GM18867 (cell line): ENCODE results near the gene BABAM1.

Experiments
- ATAC-seq: cut with Tn5 transposase; IDR thresholded peaks from one replicate; pipeline ENCODE4 v1.9.1; 2021; ENCODE audit warnings: mild to moderate bottlenecking, moderate library complexity; ENCODE audit not compliant: unreplicated experiment

BABAM1 gene

GRCh38 chr19:17243211-17243829 is 23.9 kb upstream of the BABAM1 start:
- ATAC-seq, result no peak

DNA sequence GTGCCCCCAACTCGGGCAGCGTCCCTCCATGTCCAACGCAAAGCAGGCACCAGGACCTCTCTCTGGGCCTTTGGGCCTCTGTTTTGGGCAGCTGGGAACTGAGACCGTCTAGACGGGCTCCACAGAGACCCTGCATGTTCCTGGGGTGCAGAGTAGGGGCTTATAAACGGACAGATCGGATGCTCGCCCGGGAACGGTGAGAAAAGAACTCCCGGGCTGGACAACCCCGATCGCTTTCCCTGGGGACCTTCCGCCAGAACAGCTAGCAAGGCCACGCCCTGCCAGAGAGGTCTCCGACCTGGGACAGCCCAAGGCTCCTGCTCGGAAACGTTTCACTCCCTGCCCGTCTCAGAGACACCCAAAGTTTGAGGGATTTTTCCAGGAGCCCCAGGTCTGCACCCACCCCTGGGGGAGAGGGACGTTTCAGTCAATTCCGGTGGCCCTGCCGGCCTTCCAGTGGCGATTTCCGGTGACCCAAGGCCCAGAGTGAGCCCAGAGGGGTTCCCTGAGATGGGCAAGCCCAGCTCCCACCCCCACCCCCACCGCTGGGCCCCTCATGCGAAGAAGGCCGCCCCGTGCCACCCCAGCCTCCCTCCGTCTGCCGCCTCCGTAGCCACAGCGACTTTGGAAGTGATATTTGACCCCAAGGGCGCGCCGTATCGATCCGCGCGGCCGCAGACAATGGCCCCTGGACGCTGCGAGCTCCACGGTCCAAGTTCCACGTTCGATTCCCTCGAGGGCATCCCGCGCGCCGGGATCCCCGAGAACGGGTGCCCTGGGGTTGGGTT is 23.2 kb upstream of the BABAM1 start:
- ATAC-seq, result no peak

GRCh38 chr19:17244618-17245534 is 22.4 kb upstream of the BABAM1 start:
- ATAC-seq, result peak; percentile 6

DNA sequence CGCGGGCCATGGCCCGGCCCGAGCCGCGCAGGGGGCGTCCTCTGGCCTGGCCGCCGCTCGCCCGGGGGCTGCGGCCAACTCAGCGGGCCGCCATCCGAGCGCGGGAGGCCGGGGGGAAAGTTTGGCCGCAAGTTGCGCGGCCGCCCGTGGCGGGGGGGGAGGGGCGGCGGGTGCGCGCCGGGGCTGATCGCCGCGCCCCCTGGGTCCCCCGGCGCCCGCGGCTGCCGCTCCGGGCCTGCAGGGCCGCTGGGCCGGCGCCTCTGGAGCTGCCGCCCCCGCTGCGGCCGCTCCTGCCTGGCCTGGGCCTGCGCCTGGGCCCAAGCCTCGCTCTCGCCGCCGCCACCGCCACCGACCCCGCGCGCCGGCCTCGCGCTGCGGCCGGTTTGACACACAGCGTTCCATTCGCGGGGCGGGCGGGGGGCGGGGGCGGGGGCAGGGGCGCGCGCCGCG is 21.7 kb upstream of the BABAM1 start, which contains the start of gene NR2F6:
NR2F6 (minus strand) TSS at position 385 of the 450 bp plus-strand sequence. CDS start 699 bp downstream, outside the sequence.
- no peak for ATAC-seq

DNA sequence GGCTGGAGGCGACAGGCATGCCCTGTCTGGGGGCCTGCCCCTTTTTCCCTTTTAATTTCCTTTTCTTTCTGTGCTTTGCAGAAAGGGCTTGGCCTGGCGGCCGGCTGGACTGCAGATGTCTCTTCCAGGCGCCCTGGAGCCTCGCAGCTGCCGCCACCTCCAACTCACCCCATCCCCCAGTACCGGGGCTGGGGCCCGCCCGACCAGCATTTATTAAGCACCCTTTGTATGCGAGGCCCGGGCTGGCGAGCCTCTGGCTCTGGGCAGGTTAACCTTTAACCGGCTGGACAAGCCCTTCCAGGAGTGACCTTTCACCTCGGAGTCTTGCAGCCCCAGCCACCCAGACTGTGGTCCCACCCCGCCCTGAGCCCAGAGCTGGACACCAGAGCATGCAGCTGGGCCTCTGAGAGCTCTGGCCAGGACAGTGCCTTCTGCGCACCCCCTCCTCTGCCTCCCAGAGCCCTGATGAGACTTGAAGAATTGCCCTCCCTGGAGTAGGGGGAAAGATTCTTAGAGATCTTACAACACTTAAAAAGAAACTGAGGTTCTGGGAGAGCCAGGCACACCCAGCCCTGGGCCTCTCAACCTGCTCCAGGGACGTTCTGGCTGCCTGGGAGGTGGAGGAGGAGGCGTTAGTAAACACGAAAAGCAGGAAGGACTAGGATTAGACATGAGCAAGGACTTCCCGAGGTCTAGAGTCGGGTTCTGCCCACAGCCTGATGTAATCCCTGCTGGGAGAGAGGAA is 20.4 kb upstream of the BABAM1 start:
- ATAC-seq, result no peak

- no peak for ATAC-seq
Measured at GRCh38 chr19:17248011-17248776, 19.0 kb upstream of the BABAM1 start.

DNA sequence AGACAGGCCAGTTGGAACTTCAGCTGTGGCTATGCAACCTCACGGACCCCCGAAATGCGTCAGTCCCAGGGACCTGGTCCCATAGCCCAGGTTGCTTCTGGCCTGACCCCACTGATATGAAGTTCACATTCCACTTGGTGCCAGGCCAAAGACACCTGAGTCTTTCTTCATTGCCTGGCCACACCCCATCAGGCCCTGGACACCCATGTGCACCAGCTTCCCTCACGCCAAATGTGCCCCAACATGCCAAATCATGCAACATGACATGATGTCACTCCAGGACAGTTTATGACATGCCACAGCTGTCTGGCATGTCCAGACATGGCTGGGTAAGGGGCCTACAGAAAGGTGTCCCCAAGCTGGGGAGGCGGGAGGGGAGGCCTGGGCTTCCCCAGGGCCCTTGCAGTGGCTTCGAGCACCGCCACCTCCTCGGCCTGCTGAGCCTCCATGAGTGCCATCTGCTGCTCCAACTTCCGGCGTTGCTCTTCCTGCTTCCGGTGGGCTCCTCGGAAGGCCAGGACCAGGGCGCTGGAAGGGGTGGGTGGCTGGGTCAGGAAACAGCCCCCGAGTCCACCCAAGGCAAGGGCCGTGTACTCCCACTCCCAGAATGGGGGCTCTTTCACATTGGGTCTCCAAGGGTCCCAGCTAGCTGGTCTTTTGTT is 17.2 kb upstream of the BABAM1 start:
- no peak for ATAC-seq

DNA sequence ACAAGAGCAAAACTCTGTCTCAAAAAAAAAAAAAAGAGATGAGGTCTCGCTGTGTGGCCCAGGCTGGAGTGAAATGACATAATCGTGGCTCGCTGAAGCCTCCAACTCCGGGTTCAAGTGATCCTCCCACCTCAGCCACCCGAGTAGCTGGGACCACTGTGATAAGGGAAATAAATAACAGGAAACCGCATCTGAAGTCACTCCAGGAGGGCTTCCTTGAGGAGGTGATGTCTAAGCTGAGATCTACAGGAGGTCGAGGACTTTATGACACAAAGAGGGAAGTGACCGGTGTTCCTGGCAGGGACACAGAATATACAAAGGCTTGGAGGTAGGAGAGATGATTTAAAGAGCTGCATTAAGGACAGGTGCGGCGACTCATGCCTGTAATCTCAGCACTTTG is 12.6 kb upstream of the BABAM1 start:
- ATAC-seq, result no peak

DNA sequence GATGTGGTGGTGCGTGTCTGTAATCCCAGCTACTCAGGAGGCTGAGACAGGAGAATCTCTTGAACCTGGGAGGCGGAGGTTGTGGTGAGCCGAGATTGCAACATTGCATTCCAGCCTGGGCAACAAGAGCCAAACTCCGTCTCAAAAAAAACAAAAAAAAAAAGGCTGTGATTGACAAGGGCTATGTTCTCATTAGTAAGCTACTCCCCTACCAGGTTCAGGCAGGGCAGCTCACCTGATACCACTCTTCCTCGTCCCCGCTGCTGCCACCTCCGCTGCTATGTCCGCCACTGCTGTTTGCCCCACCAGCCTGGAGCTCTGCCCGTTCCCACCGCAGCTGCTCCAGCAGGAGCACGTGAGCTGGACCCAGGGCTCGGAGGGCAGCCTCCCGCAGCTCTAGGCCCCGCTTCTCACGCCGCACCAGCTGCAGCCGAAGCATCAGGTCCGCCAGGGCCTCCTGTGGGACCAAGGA is 12.1 kb upstream of the BABAM1 start:
- ATAC-seq, result no peak

DNA sequence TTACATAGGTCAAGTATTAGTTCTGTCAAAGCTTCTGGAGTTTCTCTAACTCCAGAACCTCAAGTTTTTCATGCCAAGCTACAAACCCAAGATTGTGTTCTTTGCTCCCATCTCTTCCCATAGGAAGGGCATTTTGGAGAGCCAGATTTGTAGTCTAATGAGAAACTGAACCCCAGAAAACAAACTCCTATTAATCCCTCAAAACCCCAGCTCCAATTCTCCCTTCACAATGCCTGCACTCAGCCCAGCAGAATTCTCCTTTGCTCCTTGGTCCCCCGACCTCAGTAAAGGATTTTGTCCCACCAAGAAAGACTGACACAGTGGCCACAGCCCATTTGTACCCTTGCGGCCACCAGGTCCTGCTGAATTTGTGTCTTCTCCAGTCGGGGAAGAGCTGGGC is 11.1 kb upstream of the BABAM1 start:
- ATAC-seq, result no peak

DNA sequence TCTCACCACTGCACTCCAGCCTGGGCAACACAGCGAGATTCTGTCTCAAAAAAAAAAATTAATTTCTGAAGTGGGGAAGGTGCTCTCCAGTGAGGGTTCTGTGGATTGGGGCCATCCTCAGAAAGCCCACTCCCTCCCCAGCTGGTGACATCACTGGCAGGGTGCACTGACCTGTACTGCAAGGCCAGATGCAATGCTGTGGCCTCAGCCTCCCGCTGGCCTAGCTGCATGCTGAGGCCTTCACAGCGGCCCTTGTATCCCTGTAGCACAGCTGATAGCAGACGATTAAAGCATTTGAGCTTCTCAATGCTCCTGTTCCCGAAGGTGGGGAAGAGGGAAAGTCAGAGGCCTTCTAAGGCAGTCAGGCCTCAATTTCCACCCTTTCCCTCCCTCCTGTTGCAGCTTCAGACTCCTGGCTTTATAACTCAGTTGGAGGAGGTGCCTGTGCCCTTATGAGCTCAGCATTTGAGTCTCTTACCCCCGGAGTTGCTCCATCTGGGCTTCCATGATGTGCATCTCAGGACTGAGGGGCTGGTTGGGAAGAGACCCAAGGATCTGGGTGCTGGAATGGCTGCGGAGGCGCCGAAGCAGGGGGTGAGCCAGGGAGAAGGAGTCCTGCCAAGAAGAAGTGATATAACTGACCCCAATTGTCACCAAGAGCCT is 8.0 kb upstream of the BABAM1 start:
- no peak for ATAC-seq

DNA sequence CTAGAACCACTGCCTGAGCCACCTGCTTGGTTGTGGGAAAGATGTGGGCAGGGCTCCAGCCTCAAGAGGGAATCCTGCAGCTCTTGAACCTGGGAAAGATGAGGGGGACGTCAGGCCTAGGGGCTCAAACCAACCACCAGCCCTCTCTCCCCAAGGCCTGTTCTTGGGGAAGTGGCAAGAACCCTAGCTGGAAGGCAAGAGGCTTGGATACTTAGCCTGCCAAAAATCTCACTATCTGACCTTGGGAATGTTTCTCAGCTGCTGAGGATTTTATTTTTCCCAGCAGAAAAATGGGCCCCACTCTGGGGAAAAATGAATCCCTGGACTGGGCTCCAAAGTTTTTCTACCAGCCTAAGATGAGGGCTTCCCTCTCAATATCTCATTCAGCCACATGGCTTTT is 7.3 kb upstream of the BABAM1 start:
- ATAC-seq, result no peak

DNA sequence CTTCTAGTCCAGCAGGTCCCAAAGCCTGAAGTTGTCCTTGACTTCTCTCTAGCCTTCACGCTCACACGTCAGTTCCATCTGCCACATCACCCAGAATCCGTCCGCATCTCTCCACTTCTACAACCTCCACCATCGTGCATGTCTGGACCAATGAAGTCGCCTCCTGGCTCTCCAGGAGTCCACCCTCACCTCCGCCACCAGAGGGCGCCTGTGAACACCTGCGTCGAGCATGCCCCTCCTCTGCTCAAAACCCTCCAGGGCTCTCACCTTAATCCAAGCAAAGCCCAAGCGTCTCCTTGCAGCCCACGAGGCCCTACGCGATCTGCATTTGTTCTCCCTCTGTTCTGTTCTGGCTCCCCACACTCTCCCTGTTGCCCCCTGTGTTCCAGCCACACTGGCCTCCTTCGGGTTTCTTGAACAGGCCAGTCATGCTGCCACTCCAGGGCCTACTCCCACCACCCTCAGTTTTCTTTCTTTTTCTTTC is 6.4 kb upstream of the BABAM1 start:
- peak; percentile 73 for ATAC-seq

DNA sequence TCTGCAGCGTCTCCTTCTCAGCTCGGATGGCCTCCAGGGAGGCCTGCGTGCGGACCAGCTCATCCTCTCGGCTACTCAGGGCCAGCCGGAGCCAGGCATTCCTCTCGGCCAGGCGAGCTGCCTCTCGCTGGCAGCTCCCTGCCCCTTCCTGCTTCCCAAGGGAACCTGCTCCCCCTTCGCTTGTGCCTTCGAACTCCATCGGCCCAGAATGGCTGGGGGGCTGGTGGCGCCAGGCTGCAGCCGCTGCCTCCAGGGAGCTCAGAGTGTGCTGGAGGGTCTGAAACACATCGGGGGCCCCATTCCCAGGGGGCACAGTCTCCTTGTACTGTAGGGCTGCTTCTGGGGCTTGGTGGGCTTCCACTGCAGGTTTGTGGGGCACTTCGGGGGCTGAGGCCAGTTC is 4.7 kb upstream of the BABAM1 start:
- ATAC-seq, result no peak

- ATAC-seq, result no peak
Measured at GRCh38 chr19:17263712-17264640, 3.3 kb upstream of the BABAM1 start.

DNA sequence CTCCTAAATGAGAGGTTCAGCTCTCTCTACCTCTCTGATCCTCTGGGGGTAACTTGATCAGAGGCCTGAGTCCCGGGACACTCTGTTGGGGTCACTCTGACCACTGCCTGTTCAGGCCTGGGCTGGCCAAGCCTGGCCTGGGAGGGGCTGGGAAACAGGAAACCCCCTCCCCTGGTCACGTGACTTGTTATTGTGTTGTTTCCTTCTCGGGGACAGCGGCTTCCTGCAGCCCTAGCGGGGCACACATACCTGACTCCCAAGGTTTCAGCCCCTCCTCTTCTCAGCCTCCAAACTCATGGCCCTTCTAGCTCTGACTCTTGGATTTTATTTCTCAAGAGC is 2.6 kb upstream of the BABAM1 start, which contains the start of gene USHBP1:
USHBP1 (minus strand) TSS at position 105 of the 339 bp plus-strand sequence. CDS start 446 bp downstream, outside the sequence.
- no peak for ATAC-seq

DNA sequence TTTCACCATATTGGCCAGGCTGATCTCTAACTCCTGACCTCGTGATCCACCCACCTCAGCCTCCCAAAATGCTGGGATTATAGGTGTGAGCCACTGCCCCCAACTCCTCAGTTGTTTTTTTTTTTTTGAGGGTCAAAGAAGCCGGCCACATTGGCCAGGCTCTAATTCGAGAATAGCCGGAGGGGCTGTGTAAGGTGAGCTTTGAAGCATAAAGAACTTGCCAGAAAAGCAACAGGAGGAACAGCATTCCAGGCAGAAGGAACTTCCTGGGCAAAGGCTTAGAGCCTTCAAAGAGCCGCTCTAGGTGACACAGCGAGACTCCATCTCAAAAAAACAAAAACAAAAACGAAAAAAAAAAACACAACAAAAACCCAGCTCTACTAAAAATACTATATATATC is 1.2 kb upstream of the BABAM1 start:
- ATAC-seq, result no peak
